ENCODE data around the gene TGFBI.

The TGFBI gene

GRCh38 chr5:136027311-136027710 lies 1.5 kb upstream of the TGFBI start:
- no peak for TF ChIP-seq ZNF274 (IDR thresholded peaks at IDR 0.05; ENCODE audit: low read depth, low read length)
- H3K4me3 ChIP-seq (ENCODE audit: low read length) = no peak overlapping the region

- H3K4me3 ChIP-seq (ENCODE audit: low read length) = no peak overlapping the region
- TF ChIP-seq ZNF274 (IDR thresholded peaks at IDR 0.05; ENCODE audit: low read depth, low read length) = no peak
Measured at GRCh38 chr5:136028090-136028489, 698 bp upstream of the TGFBI start.

GRCh38 chr5:136030252-136030651 lies 1.5 kb downstream of the TGFBI start:
- no peak for TF ChIP-seq ZNF274 (IDR thresholded peaks at IDR 0.05; ENCODE audit: low read depth, low read length)
- no peak overlapping the region for H3K4me3 ChIP-seq (ENCODE audit: low read length)

- no peak overlapping the region for H3K4me3 ChIP-seq (ENCODE audit: low read length)
- TF ChIP-seq ZNF274 (IDR thresholded peaks at IDR 0.05; ENCODE audit: low read depth, low read length) = no peak
Measured at GRCh38 chr5:136030956-136031611, 2.3 kb downstream of the TGFBI start.

GRCh38 chr5:136031711-136032110 lies 2.9 kb downstream of the TGFBI start:
- TF ChIP-seq ZNF274 (IDR thresholded peaks at IDR 0.05; ENCODE audit: low read depth, low read length) = no peak
- no peak overlapping the region for H3K4me3 ChIP-seq (ENCODE audit: low read length)

DNA sequence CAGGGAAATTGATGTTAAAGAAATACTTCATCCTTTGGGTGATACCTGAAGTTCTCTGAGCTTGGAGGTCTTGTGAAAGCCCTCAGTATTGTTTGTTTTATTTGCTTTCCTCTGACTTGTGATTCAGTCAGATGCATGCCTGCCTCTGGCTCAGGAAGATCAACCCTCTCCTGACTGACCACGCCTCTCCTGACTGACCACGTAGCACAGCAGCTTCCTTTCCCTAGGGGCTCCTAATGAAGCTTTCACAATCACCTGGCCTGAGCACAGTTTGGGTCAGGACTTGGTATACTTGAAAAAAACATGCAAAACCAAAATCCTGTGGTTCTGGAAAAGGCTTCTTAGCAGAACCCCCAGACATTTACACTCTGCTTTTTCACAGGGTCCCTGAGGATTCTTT lies 3.8 kb downstream of the TGFBI start:
- no peak overlapping the region for H3K4me3 ChIP-seq (ENCODE audit: low read length)
- no peak for TF ChIP-seq ZNF274 (IDR thresholded peaks at IDR 0.05; ENCODE audit: low read depth, low read length)

DNA sequence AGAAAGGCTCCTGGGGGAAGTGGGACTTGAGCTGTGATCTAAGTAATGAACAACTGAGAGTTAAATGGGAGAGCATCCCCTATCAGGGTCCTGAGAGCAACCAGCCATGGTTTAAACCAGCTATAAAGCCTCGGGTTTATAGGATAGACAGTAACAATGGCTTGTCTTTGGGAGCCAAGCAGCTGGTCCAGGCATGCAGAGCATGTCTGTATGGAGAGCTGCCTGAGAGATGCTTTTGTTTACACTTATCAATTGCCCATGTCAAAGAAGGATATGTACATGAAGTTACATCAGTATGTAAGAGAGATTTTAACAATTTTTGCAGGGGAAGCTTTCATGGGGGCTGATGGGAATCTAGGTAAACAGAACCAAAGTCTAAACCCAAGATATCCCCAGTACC lies 4.4 kb downstream of the TGFBI start:
- no peak for TF ChIP-seq ZNF274 (IDR thresholded peaks at IDR 0.05; ENCODE audit: low read depth, low read length)
- H3K4me3 ChIP-seq (ENCODE audit: low read length) = no peak overlapping the region

DNA sequence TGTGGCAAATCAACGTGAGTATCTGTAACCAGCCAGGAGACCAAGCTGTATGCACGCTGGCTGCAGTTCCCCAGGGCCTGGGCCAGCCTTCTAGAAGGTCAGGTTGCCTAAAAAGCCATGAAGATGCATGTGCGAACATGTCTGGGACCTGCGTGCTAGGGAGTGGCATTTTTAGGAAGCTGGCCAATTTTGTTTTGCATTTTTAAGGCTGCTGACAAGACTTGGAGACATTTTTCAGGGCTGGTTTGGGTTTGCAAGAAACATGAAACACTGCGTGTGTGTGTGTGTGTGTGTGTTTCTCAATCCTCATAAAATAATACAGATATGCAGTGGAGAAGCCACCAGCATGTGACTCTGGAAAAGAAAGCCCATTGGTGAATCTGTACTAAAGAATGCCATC lies 5.1 kb downstream of the TGFBI start:
- no peak for TF ChIP-seq ZNF274 (IDR thresholded peaks at IDR 0.05; ENCODE audit: low read depth, low read length)
- H3K4me3 ChIP-seq (ENCODE audit: low read length) = no peak overlapping the region

DNA sequence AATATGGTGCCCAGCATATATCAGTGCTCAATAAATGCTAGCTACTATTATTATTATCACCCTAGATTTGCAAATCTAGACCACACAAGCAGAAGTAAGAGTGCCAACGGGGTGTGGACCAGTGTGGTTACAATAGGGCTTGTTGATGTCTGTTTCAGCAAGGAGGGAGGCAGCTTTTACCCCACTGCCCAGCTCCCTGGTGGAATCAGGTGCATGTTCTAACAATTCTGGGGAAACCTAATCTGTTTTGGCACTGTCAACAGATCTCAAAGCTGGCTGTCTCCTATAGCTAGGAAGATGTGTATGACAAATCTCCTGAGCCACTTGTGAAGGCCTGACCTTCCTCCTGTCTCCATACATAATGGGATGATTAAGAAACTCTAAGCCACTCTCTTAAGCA lies 5.7 kb downstream of the TGFBI start:
- H3K4me3 ChIP-seq (ENCODE audit: low read length) = no peak overlapping the region
- TF ChIP-seq ZNF274 (IDR thresholded peaks at IDR 0.05; ENCODE audit: low read depth, low read length) = no peak

DNA sequence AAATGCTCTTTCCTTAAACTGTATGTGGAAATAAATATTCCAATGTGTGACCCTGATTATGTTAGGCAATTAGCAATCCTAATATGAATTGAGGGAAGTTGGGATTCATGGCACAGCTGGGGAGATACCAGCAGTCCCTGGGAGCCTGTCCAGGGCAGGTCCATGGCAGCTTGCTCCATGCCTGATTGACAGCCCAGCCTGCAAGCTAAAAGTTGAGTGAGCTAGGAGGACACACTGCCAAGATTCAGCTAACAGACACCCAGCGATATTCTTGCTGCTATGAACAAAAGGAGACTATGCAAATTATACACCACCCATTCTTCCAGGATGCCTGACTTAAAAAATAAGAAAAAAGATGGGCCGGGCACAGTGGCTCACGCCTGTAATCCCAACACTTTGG lies 6.2 kb downstream of the TGFBI start:
- no peak overlapping the region for H3K4me3 ChIP-seq (ENCODE audit: low read length)
- TF ChIP-seq ZNF274 (IDR thresholded peaks at IDR 0.05; ENCODE audit: low read depth, low read length) = no peak

DNA sequence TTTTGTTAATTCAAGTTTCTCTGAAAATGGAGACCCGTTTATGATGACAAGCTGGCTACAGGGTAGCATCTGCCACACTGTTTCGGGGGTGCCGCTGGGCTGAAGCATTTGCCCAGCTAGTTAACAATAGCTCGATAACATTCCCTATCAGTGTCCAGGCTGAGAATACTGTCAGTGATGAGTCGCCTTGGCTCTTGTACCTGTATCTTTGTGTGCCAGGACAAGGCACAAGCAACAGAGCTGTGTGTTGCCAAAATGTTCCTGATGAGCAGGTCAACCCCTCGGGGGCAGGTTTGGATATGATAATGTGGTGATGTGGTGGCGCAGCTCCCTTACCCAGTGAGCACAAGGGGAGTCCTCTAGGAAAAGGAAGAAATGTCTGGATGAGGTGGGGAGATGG lies 7.0 kb downstream of the TGFBI start:
- no peak overlapping the region for H3K4me3 ChIP-seq (ENCODE audit: low read length)
- no peak for TF ChIP-seq ZNF274 (IDR thresholded peaks at IDR 0.05; ENCODE audit: low read depth, low read length)

GRCh38 chr5:136036293-136036911 lies 7.6 kb downstream of the TGFBI start:
- H3K4me3 ChIP-seq (ENCODE audit: low read length) = no peak overlapping the region
- TF ChIP-seq ZNF274 (IDR thresholded peaks at IDR 0.05; ENCODE audit: low read depth, low read length) = no peak

DNA sequence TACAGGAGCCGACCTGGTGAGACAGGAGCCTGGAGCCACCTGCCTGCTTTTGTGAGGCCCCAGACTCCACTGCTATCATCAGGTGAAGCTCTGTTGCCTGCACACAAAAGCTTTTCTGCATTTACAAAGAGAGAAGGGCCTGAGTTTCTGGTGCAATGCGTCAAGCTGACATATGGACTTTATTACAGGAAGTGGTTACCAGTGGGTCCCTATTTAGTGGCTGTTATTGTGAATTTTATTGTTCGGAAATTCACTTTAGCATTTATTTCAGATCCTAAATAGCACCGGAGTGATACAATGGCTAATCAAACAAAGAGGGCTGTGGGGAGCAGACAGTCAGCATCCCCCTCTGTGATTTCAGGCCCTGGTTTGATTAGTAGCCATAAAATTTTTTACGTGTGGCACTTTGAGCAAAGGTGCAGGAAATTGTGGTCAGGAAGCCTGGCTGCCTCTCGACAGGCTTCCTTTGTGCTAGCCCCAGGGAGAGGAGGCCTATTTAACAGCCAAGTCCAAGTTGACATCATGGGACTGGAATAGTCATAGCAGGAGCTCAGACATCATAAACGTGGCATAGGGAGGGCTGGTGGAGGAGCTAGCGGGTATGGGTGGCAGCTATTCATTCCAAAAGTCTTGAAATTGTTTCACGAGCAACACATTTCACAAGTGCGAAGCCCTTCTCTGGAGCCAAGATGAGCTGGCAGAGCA lies 8.4 kb downstream of the TGFBI start:
- TF ChIP-seq ZNF274 (IDR thresholded peaks at IDR 0.05; ENCODE audit: low read depth, low read length) = no peak
- no peak overlapping the region for H3K4me3 ChIP-seq (ENCODE audit: low read length)

- no peak overlapping the region for H3K4me3 ChIP-seq (ENCODE audit: low read length)
- TF ChIP-seq ZNF274 (IDR thresholded peaks at IDR 0.05; ENCODE audit: low read depth, low read length) = no peak
Measured at GRCh38 chr5:136038635-136039034, 9.8 kb downstream of the TGFBI start.

DNA sequence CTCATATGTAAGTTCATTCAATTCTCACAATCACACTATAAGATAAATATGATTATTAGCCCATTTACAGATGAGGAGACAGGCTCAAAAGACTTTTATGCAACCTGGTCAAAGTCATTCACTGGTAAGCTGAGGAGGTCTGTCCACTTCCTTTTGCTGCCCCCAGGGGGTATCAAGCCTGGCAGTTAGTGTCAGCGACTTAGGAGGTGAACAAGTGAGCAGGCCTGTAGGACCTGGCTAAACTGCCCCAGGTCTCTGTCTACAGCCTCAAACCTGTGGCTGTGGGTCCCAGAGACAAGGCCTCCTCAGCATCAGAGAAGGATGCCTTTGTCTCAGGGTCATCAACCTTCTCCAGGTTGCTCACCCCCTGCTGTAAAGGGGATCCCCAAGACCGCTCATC lies 10.4 kb downstream of the TGFBI start:
- no peak for TF ChIP-seq ZNF274 (IDR thresholded peaks at IDR 0.05; ENCODE audit: low read depth, low read length)

More for the DNA sequence above, 10.4 kb downstream of the TGFBI start:
- H3K4me3 ChIP-seq (ENCODE audit: low read length) = no peak overlapping the region
